DMS 273 (cell line): ENCODE results near the gene EAF1.
"Not testable (repeated sequence)": the region's sequence is repeated elsewhere in the genome, so short reads cannot be mapped to it uniquely, and the experiment has no call there.

Experiments
- DNase-seq: peaks from one replicate; lab custom pipeline; 2025; ENCODE audit not compliant: unreplicated experiment; lab: John Stamatoyannopoulos, UW

Gene EAF1

DNA sequence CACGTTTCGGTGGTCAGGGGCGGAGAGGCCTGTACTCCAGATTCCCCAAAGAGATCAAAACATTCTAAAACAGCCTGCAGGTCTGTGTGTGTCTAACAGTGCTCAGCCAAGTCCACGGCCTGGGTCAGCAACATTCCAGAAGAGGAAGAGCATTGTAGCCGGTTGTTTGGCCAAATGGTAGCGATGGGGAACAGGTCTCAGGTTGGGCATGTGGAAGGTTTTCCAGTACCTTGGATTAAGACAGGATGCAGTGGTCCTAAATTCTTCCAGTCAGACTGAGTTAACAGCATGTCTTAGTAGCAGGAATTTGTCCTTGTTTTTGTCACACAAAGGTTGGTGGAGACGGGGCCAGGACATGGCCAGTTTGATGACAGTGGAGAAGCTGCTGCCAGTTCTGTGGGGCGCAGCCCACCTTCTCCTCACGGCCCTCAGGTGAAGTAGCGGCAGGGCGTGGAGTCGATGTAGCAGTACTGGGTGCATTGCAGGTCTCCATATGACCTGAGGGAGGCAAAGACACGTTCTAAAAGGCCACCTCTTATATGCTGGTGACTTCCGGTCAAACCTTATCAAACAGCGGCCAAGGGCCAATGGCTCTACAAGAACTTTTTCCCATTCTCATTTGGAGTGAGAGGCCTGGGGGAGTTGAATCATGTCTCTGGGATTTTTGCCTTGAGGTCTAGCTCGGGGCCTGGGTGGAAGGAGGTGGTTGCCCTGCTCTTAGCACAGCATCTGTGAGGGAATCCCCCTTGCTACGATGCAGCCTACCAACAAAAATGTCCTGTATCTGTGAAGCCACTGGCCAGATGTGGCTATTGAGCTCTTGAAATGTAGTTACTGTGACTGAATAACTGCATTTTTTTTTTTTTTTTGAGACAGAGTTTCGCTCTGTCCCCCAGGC, 24.1 kb downstream of the EAF1 start:
- DNase-seq = no peak

DNA sequence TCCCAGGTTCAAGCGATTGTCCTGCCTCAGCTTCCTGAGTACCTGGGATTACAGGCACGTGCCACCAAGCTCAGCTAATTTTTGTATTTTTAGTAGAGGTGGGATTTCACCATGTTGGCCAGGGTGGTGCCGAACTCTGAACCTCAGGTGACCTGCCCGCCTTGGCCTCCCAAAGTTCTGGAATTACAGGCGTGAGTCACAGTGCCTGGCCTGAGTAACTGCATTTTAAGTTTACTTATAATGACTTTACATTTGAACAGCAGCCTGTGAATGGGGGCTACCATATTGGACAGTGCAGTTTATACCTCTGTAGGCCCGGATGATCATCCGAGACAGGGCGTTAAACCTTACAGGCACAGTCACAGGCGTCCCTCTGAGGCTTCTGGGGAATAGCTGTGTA, 24.8 kb downstream of the EAF1 start:
- DNase-seq = no peak

DNA sequence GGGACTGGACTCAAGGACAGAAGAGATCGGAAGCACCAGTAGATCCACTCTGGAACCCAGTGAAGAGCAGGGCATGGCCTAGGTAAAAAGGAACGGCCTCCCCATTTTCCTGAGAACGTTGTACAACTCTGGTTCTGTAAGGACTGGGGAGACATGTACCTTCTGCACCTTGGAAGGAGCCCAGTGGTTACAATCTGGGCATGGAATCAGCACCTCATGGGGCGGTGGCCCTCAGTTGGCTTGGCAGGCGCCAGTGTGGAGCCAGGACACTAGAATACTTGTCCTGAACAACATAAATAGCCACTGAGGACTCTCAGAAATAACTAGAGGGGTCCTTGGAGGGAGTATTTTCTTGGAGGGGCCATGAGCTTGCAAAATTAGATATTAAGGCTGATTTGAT, 25.6 kb downstream of the EAF1 start:
- no peak for DNase-seq

DNA sequence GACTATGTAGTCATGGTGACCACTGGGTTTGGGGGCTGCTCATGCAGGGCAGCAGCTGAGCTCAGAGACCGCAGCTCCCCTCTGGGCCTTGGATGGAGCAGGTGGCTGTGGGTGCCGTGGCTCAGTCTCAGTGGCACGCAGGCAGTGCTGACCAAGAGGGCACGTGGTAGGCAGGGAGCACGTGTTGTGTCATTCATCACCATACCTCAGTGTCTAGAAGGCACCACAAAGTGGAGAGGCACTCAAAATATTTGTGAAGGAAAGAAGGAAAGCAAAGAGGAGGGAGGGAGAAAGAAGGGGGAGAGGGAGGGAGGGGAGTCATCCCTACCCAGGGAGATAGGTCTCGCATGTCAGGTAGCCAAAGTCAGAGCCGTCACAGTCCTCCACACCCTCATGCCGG, 26.1 kb downstream of the EAF1 start:
- DNase-seq = no peak

DNA sequence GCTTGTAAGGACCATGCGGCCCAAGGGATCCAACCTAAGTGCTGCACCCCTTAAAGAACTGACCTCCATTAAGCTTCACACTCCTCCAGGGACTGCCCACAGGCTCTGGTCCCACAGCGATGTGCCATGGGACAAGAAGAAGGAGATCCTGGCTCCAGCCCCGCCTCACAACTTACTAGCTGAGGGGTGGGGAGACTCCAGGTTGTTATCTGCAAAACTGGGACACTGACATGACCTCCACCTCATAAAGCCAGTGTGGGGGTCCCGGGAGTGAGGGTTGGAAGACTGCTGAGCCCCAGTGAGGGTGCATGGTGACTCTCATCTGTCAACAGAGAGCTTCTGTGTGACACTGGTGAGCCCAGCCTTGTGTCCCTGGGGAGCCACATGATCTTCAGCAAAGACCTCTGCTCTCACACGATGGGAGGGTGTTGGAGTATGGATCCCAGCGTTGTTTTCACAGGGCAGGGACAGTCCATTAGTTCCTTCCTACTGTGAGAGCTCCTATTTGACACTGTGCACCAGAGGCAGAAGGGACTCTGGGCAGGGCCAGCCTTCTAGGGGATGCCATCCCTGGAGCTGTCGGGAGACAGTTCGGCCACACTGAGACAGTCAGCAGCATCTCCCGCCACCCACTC, 26.7 kb downstream of the EAF1 start:
- DNase-seq = no peak

DNA sequence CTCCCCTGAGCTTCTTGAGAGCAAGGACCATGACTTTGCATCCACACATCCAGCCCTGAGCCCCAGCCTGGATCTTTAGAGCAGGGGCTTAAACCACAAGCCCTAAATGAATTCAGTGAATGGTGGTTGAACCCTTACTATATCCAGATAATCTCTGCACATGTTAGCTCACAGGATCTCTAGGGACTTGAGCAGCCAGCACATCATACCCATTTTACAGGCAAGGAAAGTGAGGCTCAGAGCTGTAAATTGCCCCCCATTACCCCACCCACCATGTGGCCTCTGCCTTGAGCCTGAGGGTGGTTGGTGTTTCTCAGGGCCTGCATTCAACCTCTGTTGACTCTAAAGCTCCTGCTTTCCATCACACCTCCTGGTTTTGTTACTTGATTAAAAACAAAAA, 27.6 kb downstream of the EAF1 start:
- DNase-seq = no peak

DNA sequence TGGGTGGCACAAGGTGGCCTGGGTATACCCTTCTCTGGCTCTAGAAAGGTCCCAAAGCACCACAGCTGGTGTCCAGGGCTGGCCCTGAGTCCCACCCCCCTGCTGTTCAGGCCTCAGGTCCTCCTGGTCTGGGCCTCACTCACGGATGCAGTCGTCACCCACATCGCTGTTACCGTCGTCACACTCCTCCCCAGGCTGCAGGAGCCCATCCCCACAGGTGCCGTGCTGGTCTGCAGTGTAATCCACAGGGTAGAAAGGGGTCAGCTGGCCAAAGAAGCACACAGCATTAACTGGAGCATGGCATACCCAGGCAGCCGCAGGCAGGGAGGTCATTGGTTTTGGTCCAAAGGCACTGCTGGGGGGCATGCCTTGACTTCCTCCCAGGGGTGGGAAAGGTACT, 28.4 kb downstream of the EAF1 start:
- no peak for DNase-seq

DNA sequence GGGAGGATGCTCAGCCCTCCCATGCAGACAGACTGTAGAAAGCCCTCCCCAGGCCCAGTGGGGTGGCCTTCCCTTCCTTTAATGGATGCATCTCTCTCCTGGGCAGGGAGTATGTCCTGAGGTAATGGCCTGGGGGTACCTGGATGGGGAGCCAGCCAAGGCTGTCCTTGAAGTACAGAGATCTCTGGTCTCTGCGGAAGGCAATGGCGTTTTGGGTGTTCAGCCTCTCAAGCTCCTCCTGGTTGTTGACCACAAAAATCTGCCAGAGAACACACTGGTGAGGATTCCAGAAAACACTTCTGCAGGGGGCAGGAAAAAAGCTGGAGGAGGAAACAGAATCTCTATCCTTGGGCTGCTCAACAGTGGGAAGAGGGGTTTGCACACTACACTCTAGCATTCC, 28.9 kb downstream of the EAF1 start:
- no peak for DNase-seq

DNA sequence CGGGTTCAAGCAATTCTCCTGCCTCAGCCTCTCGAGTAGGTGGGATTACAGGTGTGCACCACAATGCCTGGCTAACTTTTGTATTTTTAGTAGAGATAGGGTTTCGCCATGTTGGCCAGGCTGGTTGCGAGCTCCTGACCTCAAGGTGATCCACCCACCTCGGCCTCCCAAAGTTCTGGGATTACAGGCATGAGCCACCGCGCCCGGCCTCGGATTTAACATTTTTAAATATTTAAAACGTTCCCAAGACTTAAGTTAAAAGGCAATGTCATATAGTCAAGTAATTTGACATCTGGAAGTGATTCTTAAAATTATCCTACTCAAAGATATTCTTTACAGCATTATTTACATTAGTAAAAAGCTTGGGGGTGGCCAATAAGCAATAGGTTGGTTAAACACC, 29.5 kb downstream of the EAF1 start:
- DNase-seq = not testable (repeated sequence)

DNA sequence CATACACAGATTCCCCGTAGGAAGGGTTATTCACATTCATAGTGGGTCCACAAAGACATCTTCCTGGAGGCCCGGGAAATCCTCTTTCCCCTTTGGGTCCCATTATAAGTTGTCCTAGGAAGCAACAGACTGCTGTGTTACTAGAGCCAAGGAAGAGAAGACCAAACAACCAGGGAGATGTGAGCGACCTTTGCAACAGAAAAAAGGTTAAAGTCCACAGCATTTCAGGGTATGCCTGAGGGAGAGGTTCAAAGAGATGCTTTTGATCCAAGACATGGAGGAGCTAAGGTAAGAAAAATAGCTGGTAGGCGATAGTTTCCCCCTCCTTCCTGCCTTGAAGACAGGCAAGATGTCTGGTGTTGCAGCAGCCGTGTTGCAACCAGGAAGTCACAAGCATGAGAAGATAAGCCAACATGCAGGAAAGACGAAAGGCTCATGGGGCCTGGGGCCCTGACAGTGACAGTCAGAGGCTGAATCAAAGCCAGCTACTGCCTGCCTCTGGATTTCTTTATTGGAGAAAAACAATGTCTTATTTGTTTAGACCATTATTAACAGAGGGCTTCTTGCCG, 30.9 kb downstream of the EAF1 start:
- DNase-seq = no peak

DNA sequence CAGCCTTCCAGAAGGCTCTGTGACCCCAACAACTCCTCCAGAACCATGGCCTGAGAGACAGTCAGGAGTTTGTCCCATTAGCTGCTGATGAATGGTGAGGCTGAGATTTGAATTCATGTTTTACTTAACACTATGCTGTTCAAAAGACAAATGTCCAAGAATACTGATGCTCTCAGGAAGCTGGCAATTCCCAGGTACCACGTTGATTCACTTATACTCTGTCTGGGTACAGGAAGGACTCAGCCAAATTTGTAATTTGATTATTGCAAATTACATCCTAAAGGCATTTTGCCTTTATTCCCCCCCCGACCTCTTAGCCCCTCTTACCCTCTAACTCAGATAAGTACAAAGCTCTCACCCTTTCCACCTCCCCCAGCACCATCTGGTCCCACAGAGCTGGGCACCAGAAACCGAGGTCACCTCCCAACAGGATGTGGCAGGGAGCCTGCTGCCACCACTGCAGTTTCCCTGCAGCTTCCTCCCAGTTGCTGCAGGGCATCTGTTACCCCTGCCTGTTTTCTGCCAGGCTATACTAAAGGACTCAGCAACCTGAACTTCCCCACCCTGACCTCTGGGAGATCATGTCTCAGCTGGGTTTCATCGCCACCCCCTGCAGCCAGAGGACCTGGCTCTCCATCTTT, 33.6 kb downstream of the EAF1 start:
- peak; percentile 90 for DNase-seq

DNA sequence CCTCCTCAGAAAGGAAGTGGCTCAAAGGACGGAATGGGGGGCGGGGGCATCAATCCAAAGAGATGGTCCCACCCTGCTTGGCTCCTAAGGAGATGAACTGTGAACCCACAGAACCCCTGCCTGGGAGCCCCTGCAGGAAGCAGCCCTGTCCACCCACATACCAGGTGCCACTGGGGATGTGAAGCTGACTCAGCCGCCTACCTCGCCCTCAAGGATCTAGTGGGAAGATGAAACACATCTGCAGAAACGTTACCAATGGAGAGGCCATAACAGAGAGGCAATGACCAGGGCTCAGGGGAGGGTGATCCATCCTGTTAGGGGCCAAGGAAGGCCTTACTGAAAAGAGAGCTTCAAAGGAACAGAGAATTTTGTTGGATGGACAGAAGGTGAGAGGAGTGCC, 35.1 kb downstream of the EAF1 start:
- no peak for DNase-seq

DNA sequence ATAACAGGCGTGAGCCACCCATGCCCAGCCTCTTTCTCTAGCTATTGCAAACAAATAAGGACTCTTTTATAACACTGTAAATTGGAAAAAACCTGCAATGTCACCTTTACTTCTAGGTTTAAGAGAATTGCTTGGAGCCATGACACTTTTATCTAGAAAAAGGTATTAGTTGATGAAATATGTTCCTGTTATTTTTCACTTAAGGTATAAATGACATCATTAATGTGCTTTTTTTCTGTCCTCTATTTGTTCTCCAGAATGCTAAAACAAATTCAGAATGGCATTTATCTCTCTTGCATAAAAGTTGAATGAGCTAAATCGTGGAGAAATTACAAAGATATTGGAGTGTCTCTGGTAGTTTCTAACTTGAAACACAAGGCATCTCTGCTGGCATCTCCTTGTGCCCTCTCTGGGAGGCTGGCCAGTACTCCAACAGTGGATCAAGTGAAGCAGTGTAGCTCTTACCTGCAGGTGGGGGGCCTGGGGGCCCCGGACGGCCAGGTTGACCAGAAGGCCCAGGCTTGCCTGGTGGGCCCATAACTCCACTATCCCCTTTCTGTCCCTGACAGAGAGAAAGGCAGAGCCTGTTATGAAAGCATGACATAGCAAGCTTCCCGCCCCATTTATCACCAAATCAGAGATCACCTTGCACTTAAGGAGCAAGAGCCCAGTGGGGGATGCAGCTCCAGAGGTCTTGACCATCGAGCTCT, 38.6 kb downstream of the EAF1 start:
- no peak for DNase-seq

DNA sequence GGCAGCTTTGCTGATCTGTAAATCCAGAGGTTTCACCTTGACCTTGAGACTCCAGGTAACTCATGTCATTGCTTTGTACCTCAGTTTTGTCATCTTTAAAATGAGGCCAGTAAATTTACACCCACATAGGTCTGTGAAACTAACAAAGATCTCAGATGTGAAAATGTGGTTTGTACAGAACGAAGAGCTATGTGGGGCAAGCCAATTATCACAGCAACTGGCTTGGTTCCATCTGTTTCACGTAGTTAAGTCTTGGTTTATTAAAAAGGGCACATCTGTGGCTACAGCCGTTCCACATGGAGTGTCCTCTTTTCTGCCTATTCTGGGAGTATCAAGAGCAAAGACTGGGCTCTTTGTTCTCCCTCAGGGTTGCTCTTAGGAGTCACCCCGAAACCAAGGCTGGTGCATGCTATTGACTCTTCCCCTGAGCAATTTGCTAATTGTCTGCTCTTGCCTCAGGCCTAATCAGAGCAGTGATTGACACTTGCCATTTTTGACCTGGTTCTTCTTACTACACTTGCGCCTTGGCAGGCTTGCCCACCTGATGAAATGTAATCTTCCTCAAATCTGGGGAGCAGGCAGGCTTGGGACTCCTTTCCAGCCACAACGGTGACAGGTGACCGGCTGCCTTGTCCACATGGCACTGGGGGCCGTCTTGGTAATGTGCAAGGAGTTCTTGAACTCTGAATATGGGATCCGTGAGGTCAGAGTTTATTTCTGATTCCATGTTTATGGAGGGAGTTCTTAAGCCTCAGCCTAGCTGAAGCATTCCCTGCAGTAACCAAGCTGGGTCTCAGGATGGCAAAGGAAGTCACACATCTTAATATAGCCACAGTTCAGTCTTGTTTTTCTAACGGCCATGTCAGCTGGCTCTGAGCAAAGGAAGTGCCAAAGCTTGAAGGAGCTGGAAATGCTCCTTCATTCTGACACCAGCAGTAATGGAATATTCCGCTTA, 40.1 kb downstream of the EAF1 start:
- peak; percentile 60 for DNase-seq

DNA sequence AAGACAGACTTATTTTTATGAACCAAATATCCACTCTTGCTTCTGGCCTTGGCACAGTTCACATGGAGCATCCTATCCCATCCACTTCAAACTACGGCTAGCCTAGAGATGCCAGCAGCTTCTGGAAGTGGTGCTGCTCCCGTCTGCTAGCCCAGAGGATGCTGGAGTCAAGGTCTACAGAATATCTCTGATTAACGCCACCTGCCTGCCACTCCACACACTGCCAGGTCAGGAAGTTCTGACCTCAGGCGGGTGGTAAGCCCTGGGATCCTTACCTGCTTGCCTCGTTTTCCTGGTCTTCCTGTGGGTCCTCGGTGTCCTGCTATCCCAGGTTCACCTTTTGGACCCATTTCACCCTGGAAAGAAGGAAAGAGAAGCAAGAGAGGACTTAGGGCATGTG, 42.9 kb downstream of the EAF1 start:
- no peak for DNase-seq

DNA sequence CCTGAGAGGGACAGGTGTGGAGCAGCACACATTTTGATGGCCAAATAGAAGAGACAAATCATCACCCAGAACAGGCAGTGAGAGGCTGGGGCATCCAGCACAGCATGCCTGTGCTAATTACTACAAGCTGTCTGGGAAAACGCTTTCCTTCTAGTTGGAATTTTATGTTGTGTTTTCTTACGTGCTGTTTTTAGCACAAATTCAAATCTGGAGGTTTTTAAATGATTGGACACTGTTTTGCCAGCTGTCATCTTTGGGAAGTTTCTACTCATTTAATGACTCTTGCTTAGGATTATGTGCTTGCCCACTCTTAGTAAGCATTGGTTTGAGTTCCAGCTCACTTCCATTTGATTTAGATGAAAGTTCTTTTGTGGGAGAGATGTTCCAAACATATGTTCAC, 43.5 kb downstream of the EAF1 start:
- no peak for DNase-seq

DNA sequence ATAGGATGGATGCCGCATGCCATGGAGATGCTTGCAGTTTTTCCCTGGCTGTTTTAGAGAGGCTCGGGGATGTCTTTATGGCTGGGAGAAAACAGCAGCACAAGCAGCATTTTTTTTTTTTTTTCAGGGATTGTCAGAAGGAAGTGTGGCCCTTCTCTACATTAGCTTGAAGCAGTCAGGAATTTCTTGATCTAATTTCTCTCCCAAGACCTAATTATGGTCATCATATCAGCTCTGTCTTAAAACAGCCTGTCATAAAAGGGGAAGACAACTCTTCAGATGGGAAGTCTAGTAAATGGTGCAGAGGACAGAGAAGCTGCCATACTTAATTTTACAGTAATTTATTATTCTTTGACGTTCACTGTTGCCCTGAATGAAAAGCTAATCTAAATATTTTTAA, 44.5 kb downstream of the EAF1 start:
- DNase-seq = no peak

DNA sequence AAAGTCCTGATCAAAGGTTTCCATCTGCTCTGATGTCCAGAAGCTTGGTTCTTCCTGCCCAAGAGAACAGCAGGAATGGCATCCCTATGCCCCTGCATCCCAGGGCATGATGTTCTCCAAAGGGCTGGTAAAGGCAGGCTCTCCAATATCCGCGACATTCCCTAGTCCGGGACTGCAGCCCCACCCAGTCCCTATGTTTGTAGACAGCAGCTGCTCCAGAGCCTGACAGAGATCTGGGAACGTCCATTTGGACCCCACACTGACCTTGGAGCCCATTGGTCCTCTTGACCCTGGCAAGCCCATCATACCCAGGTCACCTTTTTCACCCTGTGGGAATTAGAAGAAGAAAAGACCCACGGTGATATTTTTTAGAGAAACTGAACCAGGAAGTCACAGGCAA, 47.8 kb downstream of the EAF1 start:
- no peak for DNase-seq

DNA sequence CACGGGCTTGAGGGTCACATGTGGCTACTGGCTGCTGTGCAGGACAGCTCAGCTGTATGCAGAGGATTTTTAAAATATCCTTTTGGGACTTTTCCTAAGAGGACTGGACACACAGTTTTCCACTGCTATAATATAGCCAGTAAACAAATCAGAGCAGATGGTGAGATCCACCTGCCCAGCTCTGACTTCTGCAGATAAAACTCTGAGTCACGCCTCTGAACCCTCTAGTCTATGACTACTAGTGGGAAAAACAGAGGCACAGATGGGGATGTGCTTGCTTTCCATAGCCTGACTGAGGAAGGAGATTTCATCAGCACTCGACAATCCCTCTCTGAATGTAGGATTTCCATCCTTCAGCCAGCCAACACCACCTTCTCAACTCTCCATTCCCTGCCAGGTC, 49.0 kb downstream of the EAF1 start:
- peak; percentile 91 for DNase-seq
